ENCODE measurements around the gene CDHR1.

The CDHR1 gene

GRCh38 chr10:84233940-84234339 is 39.6 kb downstream of the CDHR1 start:
- DNase-seq (ENCODE audit: extremely low read depth, low read depth) = no peak
- H3K4me3 ChIP-seq (replicated peaks; ENCODE audit: low read depth, low read length) = no peak overlapping the region
- TF ChIP-seq CTCF (IDR thresholded peaks at IDR 0.05; ENCODE audit: low read depth, low read length, missing control alignments) = no peak

DNA sequence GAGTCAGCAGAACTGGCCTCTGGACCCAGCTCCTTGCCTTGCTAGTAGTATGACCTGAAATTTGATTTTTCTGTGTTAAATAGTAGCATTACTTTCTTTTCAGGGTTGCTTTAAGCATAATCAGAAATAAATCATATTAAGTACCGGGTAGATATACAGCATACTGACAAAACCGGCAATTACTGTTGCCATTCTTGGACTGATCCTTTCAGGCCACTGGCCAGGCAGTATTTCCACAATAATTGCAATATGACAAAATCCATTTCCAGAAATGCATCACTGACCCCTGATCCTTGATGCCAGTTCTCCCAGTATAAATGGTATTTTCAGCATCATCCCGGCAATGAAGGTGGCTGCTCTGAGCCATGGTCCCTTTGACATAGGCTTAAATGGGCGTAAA is 40.1 kb downstream of the CDHR1 start:
- no peak for TF ChIP-seq CTCF (IDR thresholded peaks at IDR 0.05; ENCODE audit: low read depth, low read length, missing control alignments)
- DNase-seq (ENCODE audit: extremely low read depth, low read depth) = no peak
- no peak overlapping the region for H3K4me3 ChIP-seq (replicated peaks; ENCODE audit: low read depth, low read length)

DNA sequence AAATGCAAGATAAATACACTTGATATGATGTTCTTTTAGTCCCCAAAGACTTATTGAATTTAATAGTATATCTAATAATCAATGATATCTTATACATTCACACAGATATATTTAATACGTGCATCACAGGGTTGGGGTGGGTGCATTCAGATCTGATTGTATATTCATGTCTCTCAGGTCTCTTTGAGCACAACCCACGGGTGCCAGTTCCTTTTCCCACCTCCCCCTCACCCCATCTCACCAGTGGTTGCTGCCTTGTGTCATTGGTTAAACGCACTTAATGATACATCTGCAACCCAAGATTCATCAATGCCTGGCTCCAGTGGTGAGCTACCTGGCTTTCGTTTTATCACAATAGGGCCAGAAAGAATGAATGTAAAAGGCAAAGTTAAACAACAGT is 40.8 kb downstream of the CDHR1 start:
- no peak overlapping the region for H3K4me3 ChIP-seq (replicated peaks; ENCODE audit: low read depth, low read length)
- no peak for TF ChIP-seq CTCF (IDR thresholded peaks at IDR 0.05; ENCODE audit: low read depth, low read length, missing control alignments)
- DNase-seq (ENCODE audit: extremely low read depth, low read depth) = no peak

- H3K4me3 ChIP-seq (replicated peaks; ENCODE audit: low read depth, low read length) = no peak overlapping the region
- no peak for TF ChIP-seq CTCF (IDR thresholded peaks at IDR 0.05; ENCODE audit: low read depth, low read length, missing control alignments)
- DNase-seq (ENCODE audit: extremely low read depth, low read depth) = no peak
These were observed 42.5 kb downstream of the CDHR1 start for GRCh38 chr10:84236807-84237198.

- no peak for DNase-seq (ENCODE audit: extremely low read depth, low read depth)
- peak; percentile 38 for TF ChIP-seq CTCF (IDR thresholded peaks at IDR 0.05; ENCODE audit: low read depth, low read length, missing control alignments)
- H3K4me3 ChIP-seq (replicated peaks; ENCODE audit: low read depth, low read length) = no peak overlapping the region
These were observed 43.1 kb downstream of the CDHR1 start for GRCh38 chr10:84237199-84238051.

DNA sequence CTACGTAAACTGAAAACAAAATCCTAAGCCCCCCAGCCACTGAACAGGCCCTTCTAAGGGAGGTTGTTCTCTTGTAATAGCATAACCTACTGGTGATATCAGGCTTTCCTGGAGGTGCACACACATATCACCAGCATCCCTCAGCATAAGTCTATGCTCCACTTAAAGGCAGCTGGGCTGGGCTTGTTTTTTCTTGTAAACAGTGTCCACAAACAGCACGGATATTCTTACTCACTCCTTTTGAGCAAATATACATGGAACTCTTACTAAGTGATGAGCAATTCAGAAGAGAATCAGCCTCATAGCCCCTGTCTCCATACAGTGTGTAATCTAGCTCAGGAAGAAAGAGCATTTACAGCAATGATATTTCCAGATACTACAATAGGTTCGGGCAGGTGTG is 44.6 kb downstream of the CDHR1 start:
- TF ChIP-seq CTCF (IDR thresholded peaks at IDR 0.05; ENCODE audit: low read depth, low read length, missing control alignments) = no peak
- H3K4me3 ChIP-seq (replicated peaks; ENCODE audit: low read depth, low read length) = no peak overlapping the region
- DNase-seq (ENCODE audit: extremely low read depth, low read depth) = no peak

Data from HFF-Myc (cell line).